Gastroesophageal sphincter (tissue), 3 donors: Measurements from ENCODE around the gene MMP10.

ENCODE experiments used
- EP300 ChIP-seq: sonication (generic); formaldehyde crosslinking; IDR thresholded peaks from one replicate; pipeline ENCODE4 v1.6.1; 2017; ENCODE audit warnings: antibody characterized with exemption, mild to moderate bottlenecking
- POLR2A ChIP-seq, 2 donors: fragments of 450-650 bp; IDR thresholded peaks; one replicate each; pipeline ENCODE4 v1.6.1; 2017; ENCODE audit warnings: antibody characterized with exemption in 2 of 2, mild to moderate bottlenecking in 2 of 2, moderate library complexity in 1 of 2
- POLR2AphosphoS5 ChIP-seq: sonication (generic); formaldehyde crosslinking; IDR thresholded peaks from one replicate; pipeline ENCODE4 v1.6.1; 2017; ENCODE audit warnings: antibody characterized with exemption
- TF ChIP-seq, protein P1 (sequence below), 4 experiments: fragments of 200-600 bp in 2 of 4; fragments of 450-650 bp in 2 of 4; sonication (generic) in 1 of 4; IDR thresholded peaks; one replicate each; pipeline ENCODE4 v1.5.1; 2017 to 2019; ENCODE audit warnings: antibody characterized with exemption in 4 of 4, mild to moderate bottlenecking in 2 of 4, moderate library complexity in 2 of 4

DNA sequence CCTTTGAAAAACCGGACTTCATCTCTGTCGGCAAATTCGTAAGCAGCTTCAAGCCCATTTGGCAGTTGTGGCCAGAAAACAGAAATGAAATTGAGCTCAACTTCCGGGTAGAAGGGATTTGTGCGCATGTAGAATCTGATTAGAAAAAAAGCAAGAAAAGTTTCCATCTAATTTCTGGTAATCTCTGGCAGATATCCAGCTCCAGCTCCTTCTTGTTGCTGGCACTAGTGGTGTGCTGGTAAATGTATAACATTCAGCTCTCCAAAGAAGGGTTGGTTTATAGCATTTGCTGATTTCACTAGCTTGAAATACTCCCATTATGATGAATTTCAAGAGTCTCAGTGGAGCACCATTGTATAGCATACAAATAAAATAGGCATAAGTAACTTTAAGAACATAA is 12.2 kb upstream of the MMP10 start:
- TF ChIP-seq POLR2AphosphoS5, result no peak
- no peak for TF ChIP-seq POLR2A (IDR thresholded peaks at IDR 0.05)
- TF ChIP-seq, protein P1, sequence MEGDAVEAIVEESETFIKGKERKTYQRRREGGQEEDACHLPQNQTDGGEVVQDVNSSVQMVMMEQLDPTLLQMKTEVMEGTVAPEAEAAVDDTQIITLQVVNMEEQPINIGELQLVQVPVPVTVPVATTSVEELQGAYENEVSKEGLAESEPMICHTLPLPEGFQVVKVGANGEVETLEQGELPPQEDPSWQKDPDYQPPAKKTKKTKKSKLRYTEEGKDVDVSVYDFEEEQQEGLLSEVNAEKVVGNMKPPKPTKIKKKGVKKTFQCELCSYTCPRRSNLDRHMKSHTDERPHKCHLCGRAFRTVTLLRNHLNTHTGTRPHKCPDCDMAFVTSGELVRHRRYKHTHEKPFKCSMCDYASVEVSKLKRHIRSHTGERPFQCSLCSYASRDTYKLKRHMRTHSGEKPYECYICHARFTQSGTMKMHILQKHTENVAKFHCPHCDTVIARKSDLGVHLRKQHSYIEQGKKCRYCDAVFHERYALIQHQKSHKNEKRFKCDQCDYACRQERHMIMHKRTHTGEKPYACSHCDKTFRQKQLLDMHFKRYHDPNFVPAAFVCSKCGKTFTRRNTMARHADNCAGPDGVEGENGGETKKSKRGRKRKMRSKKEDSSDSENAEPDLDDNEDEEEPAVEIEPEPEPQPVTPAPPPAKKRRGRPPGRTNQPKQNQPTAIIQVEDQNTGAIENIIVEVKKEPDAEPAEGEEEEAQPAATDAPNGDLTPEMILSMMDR (IDR thresholded peaks at IDR 0.05), result no peak
- no peak for TF ChIP-seq EP300
